ENCODE data around the gene C11orf58. TPM values are rescaled to one million over a fixed set of nuclear protein-coding genes. Genes with fewer than 3 reads are reported as not detected.

Gene C11orf58
- total RNA-seq, 3 donors from 2014 or later = 63.6 to 124 (median 65.5) TPM

- ATAC-seq = no peak
- Histone ChIP-seq H3K4me3 (no peak overlapping the region), H3K9me3 (no peaks in the 10 kb centered on the region), H3K36me3 (ENCODE audit: low read depth) (no peaks in the 10 kb centered on the region), H3K4me1 (ENCODE audit: low read depth) (peaks cover 9% of the 10 kb centered on the region)
- intact Hi-C loops (cut with DNase I, micrococcal nuclease) = no loop called here
- DNase-seq = no peak
- no peak for TF ChIP-seq CTCF (IDR thresholded peaks at IDR 0.05)
Measured at GRCh38 chr11:16799890-16800289, 61.4 kb downstream of the C11orf58 start.

- Histone ChIP-seq H3K9me3 (no peaks in the 10 kb centered on the region), H3K4me3 (no peak overlapping the region), H3K36me3 (ENCODE audit: low read depth) (no peaks in the 10 kb centered on the region), H3K4me1 (ENCODE audit: low read depth) (peaks cover 12% of the 10 kb centered on the region)
- ATAC-seq (no peak), DNase-seq (no peak)
- no peak for TF ChIP-seq CTCF (IDR thresholded peaks at IDR 0.05)
- intact Hi-C loops (cut with DNase I, micrococcal nuclease) = no loop called here
Measured at GRCh38 chr11:16800382-16800781, 61.9 kb downstream of the C11orf58 start.

- DNase-seq (no peak), ATAC-seq (no peak)
- Histone ChIP-seq H3K4me1 (ENCODE audit: low read depth) (peaks cover 16% of the 10 kb centered on the region), H3K9me3 (no peaks in the 10 kb centered on the region), H3K4me3 (no peak overlapping the region), H3K36me3 (ENCODE audit: low read depth) (no peaks in the 10 kb centered on the region)
- no peak for TF ChIP-seq CTCF (IDR thresholded peaks at IDR 0.05)
- intact Hi-C loops (cut with DNase I, micrococcal nuclease) = no loop called here
Measured at GRCh38 chr11:16801288-16801980, 63.0 kb downstream of the C11orf58 start.

- no peak overlapping the region for H3K4me3 ChIP-seq
- intact Hi-C loops (cut with DNase I, micrococcal nuclease) = no loop called here
- peaks cover 16% of the 10 kb centered on the region for H3K4me1 ChIP-seq (ENCODE audit: low read depth)
- no peak for TF ChIP-seq CTCF (IDR thresholded peaks at IDR 0.05)
- H3K36me3 ChIP-seq (ENCODE audit: low read depth) = no peaks in the 10 kb centered on the region
- ATAC-seq (peak; percentile 91), DNase-seq (peak in 2 of 3 donors; percentile 45 to 81)
- H3K9me3 ChIP-seq = no peaks in the 10 kb centered on the region
Measured at GRCh38 chr11:16804104-16804947, 65.9 kb downstream of the C11orf58 start.

GRCh38 chr11:16805938-16806337, 67.5 kb downstream of the C11orf58 start:
- TF ChIP-seq CTCF (IDR thresholded peaks at IDR 0.05) = no peak
- DNase-seq (no peak), ATAC-seq (no peak)
- Histone ChIP-seq H3K36me3 (ENCODE audit: low read depth) (no peaks in the 10 kb centered on the region), H3K4me1 (ENCODE audit: low read depth) (peaks cover 16% of the 10 kb centered on the region), H3K4me3 (no peak overlapping the region), H3K9me3 (no peaks in the 10 kb centered on the region)
- intact Hi-C loops (cut with DNase I, micrococcal nuclease) = no loop called here

Data from mucosa of descending colon (tissue), 3 donors.